NCI-H774 (cell line): Measurements from ENCODE around the gene VILL.
"Not testable (repeated sequence)": the region's sequence is repeated elsewhere in the genome, so short reads cannot be mapped to it uniquely, and the experiment has no call there.

ENCODE experiments used
- DNase-seq: peaks from one replicate; lab custom pipeline; 2025; lab: John Stamatoyannopoulos, UW

Gene VILL

DNA sequence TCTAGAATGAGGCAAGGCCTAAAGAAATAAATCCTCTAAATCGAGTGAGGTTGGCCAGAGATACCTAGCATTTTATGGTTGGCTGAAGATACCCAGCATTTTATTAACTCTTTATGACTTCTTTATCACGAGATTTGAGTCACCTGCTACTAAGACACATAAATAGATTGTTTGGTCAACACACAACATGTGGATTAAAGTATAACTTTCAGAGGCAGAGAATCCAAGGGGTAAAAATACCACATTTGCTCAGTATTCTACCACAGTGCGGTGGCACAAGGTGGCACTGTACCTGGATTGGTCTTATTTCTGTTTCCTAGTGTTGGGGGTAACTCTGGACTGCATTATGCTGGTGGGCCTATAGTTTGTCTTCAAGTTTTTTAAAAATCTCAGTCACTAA lies 27.0 kb upstream of the VILL start:
- DNase-seq = no peak

GRCh38 chr3:37964146-37964545 lies 26.4 kb upstream of the VILL start:
- DNase-seq = no peak

GRCh38 chr3:37964716-37965115 lies 25.9 kb upstream of the VILL start:
- DNase-seq = no peak

GRCh38 chr3:37967260-37967881 lies 23.2 kb upstream of the VILL start:
- no peak for DNase-seq

DNA sequence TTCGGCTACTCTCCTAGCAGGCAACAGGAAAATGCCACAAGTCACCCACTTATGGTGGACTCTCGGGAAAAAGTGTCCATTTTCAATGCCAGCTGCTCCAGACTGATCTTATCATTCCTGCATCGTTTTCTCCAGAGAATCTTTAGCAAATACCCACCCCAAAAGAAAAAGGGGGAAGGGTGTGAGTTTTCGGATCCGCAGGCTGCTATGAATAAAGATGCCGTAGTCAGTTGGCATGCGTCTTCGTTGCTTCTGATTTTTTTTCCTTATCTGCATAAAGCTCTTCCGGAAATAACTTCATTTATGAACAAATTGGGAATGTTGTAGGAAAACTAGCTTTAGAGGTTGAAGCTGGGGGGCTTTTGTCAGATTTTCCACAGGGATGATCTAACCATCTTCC lies 22.4 kb upstream of the VILL start:
- DNase-seq = no peak

DNA sequence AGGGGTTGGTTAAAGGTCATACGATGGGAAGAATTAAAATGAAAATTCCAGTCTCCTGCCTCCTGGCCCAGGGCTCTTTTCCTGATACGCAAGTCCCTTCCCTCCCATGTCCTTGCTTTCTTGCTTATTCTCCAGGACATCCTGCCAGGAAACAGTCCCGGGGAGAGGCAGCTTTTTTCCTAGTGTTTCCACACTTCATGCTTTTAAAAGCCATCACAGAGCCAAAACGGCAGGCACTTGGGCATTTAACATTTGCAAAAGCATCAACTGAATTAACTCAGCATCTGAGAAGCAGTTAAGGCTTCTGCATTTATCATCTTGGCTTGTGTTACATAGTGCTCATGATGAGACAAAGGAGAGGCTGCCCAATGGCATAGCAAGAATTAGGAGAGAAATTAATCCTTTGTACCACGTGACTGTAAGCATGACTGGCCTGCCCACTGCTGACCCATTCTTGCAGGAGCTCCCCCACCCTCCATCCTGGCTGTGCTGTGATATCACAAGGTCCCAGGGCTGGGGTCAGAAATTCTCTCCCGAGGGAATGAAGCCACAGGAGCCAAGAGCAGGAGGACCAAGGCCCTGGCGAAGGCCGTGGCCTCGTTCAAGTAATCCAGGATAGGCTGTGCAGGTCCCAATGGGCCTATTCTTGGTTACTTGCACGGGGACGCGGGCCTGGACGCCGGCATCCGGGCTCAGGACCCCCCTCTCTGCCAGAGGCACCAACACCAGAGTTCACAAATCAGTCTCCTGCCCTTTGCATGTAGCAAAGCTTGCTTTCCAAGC lies 21.6 kb upstream of the VILL start:
- DNase-seq = no peak

DNA sequence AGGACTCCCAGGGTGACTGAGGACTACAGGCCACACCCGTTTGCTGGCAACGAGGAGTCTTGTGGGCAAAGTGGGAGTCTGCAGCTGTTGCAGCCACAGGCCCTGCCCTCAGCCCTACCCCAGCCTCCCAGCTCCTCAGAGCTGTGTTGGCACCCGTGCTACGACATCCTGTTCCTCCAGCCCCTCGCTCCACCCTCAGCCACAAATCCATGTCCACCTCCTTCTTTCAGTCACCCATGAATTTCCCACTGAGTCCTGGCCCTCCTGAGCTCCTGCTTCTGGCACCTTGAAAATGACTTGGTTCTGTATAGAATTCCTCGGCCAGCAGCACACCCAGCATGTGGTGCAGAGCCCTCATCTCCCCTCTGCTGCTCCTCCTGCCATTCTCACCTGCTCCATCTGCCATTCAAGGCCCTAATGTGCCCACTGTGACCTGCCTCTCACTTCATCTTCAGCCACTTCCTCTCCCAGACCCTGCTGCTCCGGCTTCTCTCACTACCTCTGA lies 20.9 kb upstream of the VILL start:
- no peak for DNase-seq

DNA sequence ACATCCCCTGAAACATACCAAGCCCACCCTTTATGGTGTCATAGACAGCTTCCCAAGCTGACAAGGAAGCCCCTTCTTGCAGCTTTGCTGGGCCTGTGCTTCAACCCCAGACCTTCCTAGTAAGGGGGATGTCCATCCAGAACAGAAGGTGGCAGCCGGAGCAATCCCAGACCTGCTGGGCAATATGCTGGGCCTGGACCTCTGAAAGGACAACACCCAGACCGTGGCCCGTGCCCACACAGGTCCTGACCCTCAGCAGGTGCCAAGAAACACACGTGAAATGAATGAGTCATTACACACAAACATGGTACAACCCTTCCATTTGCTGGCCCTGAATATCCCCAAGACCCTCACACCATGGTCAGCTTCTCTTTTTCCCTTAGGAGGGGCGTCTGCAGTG lies 19.8 kb upstream of the VILL start:
- DNase-seq = no peak

- DNase-seq = no peak
Observed at GRCh38 chr3:37971467-37971866, 19.1 kb upstream of the VILL start.

DNA sequence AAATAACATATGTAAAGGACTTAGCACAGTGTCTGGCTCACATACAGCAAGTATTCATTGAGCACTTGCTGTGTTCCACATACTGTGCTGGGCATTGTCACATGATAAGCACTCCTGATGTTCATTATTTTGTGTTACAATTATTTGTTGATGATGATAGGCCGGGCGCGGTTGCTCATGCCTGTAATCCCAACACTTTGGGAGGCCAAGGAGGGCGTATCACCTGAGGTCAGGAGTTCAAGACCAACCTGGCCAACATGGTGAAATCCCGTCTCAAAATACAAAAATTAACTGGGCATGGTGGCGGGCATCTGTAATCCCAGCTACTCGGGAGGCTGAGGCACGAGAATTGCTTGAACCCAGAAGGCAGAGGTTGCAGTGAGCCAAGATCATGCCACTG lies 18.5 kb upstream of the VILL start:
- not testable (repeated sequence) for DNase-seq

DNA sequence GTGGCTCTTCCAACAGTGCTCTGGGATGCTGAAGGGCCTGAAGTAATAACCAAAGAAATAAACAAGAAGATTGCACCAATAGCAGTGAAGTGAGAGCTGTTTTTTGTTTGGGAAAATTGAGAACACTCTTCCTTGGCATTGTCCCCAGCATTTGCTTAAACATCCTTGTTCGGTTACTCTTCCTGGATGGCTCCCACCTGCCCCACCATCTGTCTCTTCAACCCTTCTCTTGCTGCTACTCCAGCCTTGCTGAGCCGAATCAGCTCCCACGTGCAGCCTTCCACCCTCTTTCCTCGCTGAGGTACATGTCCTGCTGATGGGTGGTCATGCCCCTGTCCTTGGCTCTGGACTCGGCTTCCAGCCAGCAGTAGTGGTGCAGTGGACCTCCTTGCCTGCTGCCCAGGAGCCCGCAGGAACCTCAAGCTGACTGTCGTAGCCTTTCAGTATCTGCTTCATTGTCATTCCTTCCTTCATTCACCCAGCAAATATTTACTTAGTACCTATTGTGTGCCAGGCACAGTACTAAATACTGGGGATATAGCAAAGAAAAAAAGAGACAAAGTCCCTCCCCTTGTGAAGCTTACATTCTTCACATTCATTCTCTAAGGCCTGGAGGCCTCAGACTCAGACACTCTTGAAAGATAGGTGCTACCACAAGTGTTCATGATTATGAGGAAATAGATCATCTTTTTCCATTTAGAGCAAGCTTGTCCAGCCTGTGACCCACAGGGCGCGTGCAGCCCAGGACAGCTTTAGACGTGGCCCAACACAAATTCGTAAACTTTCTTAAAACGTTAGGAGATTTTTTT lies 17.1 kb upstream of the VILL start:
- DNase-seq = no peak

- no peak for DNase-seq
Observed at GRCh38 chr3:37974121-37975083, 16.2 kb upstream of the VILL start.

DNA sequence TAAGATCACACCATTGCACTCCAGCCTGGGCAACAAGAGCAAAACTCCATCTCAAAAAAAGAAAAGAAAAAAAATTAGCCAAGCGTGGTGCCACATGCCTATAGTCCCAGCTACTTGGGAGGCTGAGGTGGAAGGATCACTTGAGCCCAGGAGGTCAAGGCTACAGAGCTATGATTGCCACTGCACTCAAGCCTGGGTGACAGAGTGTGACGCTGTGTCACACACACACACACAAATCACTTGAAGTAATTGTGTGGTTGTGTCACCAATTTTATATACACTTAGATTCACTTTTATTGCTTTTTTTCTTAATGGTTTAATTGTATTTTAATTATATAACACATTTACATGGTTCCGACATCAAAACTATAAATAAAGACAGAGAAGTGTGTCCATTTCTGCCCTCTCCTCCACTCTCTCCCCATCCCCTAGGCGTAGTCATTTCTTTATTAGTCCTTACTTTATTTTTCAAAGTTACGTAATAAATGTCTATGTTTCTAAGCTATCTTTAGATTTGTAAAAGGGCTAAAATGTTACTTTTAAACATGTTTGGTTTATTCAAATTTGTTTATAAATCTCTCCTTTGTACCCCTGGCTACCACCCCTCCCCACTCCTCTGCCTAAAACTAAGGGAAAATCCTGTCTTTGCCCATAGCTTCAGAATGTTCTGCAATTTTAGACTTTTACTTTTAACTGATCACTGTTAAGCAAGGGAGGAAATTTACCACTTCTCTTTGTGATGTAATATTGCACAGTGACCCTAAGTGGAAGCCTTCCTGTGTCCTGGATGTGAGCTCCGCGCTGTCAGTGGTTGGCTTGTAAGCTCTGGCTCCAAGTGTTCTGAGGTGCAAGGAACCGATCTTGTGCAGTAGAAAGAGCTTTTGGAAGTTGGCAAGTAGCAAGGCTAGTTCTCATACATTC lies 10.8 kb upstream of the VILL start:
- no peak for DNase-seq

DNA sequence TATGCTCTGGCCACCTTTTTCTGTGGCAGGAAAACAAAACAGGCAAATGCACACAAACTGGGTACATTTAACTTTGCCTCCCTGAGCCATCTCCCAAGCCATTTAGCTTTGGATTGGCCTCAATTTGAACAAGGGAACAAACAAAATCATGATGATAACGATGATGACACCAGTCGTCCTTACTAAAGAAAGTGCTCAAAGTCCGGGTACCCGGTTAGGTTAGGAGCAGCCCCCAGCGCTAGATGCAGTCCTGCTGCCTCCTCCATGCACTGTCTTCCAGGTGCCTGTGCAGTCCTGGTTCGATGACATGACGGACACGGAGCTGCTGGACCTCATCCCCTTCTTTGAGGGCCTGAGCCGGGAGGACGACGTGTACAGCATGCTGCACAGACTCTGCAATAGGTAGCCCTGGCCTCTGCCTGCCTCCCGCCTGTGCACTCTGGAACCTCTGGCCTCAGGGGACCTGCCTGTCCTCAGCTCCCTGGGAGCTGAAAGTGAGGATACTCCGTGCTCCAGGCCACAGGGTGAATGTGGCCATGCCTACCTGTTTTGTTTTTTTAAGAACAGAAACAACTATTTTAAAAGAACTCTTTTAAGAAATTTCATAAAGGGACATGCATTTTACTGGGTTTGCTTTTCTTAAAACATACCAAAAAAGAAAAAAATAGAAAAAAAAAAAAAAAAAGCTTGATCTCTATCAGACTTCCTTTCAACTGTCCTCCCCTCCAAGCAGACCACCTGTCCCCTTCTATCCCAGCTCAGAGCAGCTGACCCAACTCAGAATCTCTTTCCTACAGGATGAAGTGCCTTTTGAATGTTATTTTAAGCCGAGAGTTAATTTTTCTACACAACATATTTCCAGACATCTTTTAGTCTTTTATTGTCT lies 9.9 kb upstream of the VILL start:
- DNase-seq = no peak

GRCh38 chr3:37981348-37981664 lies 9.3 kb upstream of the VILL start:
- no peak for DNase-seq

- DNase-seq = no peak
Observed at GRCh38 chr3:37982331-37982730, 8.3 kb upstream of the VILL start.

GRCh38 chr3:37984051-37984450 lies 6.5 kb upstream of the VILL start:
- no peak for DNase-seq

DNA sequence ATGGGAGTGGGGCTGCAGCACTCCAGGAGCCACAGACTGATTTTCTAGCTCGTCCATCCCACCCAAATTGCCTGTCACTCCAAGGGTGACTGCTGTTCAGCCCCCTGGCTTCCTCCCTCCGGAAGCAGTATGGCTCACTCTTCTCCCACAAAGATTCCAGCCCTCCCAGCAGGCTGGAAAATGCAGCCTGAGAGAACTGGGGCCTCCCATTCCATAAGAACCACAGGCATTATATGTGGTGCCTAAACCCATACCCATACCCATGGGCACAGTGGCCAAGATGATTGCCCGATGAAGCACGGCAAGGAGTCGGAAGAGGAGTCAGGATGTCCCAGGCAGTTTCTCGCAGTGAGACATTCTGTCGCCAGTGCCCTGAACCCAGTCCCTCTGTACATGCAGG lies 6.0 kb upstream of the VILL start:
- DNase-seq = no peak

DNA sequence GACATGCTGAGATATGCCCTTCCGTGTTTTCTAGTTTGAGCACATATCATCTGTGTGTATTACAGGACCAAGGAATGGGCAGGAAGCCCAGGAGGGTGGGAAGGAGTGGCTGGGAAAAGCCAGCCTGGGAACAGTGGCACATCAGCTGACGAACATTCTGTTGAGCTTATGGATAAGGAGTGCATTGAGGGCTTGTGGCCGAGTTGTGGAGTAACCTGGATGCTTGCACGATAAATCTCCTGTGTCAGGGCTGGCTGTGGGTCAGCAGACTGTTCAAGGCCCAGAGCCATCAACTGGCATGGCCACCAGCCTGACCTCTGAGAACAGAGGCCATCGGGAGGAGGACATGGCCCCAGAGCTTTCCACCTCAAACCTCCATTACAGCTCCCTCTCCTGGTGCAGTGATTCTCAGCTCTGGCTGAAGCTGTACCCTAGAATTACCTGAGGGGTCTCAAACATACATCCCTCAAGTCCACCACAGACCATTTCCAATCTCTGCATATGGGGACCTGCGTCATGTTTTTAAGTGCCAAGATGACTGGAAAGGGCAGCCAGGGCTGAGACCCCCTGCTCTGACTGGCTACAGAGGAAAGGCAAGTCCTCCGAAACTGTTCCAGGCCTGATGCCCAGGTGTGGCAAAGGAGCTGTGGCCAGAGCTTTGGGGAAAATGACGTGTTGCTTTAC lies 4.8 kb upstream of the VILL start:
- no peak for DNase-seq
